SU-DHL-6 (cell line): ENCODE data around the gene CDKN2AIPNL.

Experiments used
- H2AFZ ChIP-seq: fragments of 200-600 bp; sonication (generic); 2 replicates; pipeline ENCODE4 v1.6.1; 2014; ENCODE audit warnings: low read depth, mild to moderate bottlenecking, moderate library complexity, mixed read lengths, antibody characterized with exemption, low read length; ENCODE audit not compliant: severe bottlenecking
- H3F3A ChIP-seq: fragments of 200-600 bp; shearing (Covaris generic); 2 replicates; pipeline ENCODE4 v1.6.0; 2016; ENCODE audit warnings: antibody characterized with exemption, mild to moderate bottlenecking; ENCODE audit not compliant: insufficient read depth
- H3K27ac ChIP-seq: fragments of 200-600 bp; sonication (generic); 2 replicates; pipeline ENCODE4 v1.5.1; 2016; ENCODE audit warnings: low read depth, mild to moderate bottlenecking, low read length, moderate library complexity, mixed read lengths
- H3K27me3 ChIP-seq: fragments of 200-600 bp; sonication (generic), shearing (Covaris generic); 2 replicates; pipeline ENCODE4 v1.6.0; 2014; ENCODE audit warnings: mild to moderate bottlenecking, low read length
- H3K36me3 ChIP-seq: fragments of 200-600 bp; sonication (generic); 2 replicates; pipeline ENCODE4 v1.6.1; 2014; ENCODE audit warnings: mild to moderate bottlenecking, low read length, mixed read lengths
- H3K4me2 ChIP-seq: fragments of 300-600, 200-600 bp; shearing (Covaris generic), sonication (generic); 2 replicates; pipeline ENCODE4 v1.6.0; 2014; ENCODE audit warnings: low read length, low read depth, mild to moderate bottlenecking; ENCODE audit not compliant: poor library complexity, severe bottlenecking
- H3K4me3 ChIP-seq: fragments of 200-600 bp; sonication (generic); 2 replicates; pipeline ENCODE4 v1.5.1; 2014; ENCODE audit warnings: antibody characterized with exemption, low read length, mild to moderate bottlenecking, mixed read lengths; ENCODE audit not compliant: insufficient read depth, poor library complexity, severe bottlenecking
- H3K79me2 ChIP-seq: fragments of 200-600 bp; sonication (generic); 2 replicates; pipeline ENCODE4 v1.6.1; 2014; ENCODE audit warnings: mild to moderate bottlenecking, low read length, moderate library complexity; ENCODE audit not compliant: insufficient read depth
- H3K9ac ChIP-seq: fragments of 200-600 bp; sonication (generic); 2 replicates; pipeline ENCODE4 v1.7.0; 2014; ENCODE audit warnings: mild to moderate bottlenecking, low read length
- H3K9me2 ChIP-seq: fragments of 200-600 bp; sonication (generic); replicated peaks from 2 replicates; pipeline ENCODE4 v1.6.1; 2014; ENCODE audit warnings: low read length; ENCODE audit not compliant: insufficient read depth
- H3K9me3 ChIP-seq: fragments of 200-600 bp; sonication (generic); 2 replicates; pipeline ENCODE4 v1.6.1; 2014; ENCODE audit warnings: low read length, mixed read lengths; ENCODE audit not compliant: insufficient read depth
- H4K20me1 ChIP-seq: fragments of 200-600 bp; sonication (generic); 2 replicates; pipeline ENCODE4 v1.6.1; 2014; ENCODE audit warnings: low read depth, mild to moderate bottlenecking, antibody characterized with exemption, low read length, moderate library complexity, mixed read lengths
- EZH2phosphoT487 ChIP-seq: fragments of 200-600 bp; sonication (generic), shearing (Covaris generic); conservative IDR thresholded peaks from 2 replicates; pipeline ENCODE4 v1.6.1; 2018; ENCODE audit warnings: mild to moderate bottlenecking, antibody characterized with exemption, low read length, moderate library complexity, mixed read lengths
- TF ChIP-seq, protein P1 (sequence below): fragments of 200-600 bp; sonication (generic); IDR thresholded peaks from one replicate; pipeline ENCODE4 v1.5.1; 2017; ENCODE audit warnings: antibody characterized with exemption, mild to moderate bottlenecking, low read length, moderate library complexity; ENCODE audit not compliant: insufficient read depth, poor library complexity, severe bottlenecking

The CDKN2AIPNL gene

DNA sequence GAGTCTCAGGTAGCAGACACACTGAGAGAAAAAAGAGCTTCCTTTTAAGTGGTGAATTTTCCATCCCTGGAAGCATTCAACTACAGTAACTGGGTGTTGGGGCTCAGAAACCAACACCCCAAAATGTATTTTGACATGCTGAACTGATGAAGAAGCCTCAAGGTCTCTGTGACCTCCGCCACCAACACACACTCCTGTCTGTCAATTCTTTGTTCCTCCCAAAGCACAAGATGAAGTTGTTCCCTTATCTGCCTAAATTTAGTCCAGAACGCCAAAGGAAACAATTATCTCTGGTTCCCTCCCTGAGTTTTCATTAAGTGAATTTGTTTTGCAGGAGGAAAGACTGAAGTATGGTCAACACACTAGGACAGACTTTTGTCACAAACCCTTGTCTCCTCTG lies 1.4 kb upstream of the CDKN2AIPNL start:
- no peaks in the 10 kb centered on the region for H4K20me1 ChIP-seq
- TF ChIP-seq, protein P1, sequence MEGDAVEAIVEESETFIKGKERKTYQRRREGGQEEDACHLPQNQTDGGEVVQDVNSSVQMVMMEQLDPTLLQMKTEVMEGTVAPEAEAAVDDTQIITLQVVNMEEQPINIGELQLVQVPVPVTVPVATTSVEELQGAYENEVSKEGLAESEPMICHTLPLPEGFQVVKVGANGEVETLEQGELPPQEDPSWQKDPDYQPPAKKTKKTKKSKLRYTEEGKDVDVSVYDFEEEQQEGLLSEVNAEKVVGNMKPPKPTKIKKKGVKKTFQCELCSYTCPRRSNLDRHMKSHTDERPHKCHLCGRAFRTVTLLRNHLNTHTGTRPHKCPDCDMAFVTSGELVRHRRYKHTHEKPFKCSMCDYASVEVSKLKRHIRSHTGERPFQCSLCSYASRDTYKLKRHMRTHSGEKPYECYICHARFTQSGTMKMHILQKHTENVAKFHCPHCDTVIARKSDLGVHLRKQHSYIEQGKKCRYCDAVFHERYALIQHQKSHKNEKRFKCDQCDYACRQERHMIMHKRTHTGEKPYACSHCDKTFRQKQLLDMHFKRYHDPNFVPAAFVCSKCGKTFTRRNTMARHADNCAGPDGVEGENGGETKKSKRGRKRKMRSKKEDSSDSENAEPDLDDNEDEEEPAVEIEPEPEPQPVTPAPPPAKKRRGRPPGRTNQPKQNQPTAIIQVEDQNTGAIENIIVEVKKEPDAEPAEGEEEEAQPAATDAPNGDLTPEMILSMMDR = no peak
- H3K9ac ChIP-seq = no peak overlapping the region
- no peaks in the 10 kb centered on the region for H3K27me3 ChIP-seq
- no peaks in the 10 kb centered on the region for H3K9me2 ChIP-seq
- H3K9me3 ChIP-seq = no peaks in the 10 kb centered on the region
- no peak overlapping the region for H3K4me3 ChIP-seq
- H3F3A ChIP-seq = 0 out of 2 replicates have a peak, but pooled peaks cover 5% of the 10 kb centered on the region
- no peak overlapping the region for H2AFZ ChIP-seq
- H3K4me2 ChIP-seq = no peak overlapping the region
- H3K36me3 ChIP-seq = no peaks in the 10 kb centered on the region
- H3K79me2 ChIP-seq = peaks cover 26% of the 10 kb centered on the region
- no peak overlapping the region for H3K27ac ChIP-seq

DNA sequence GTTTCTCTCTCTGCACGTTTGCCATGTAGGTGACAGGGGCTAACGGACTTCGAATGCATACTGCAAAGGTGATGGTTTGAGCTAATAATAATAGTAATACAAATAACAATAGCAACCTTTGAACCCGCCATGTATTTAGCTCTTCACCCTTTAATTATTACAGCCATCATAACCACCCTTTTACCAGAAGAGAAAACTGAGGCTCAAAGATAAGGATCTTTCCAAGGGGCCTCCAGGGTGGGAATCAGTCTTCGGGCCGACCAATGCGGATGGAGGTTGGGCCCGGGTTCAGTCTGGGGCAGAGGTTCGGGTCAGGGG lies 494 bp downstream of the CDKN2AIPNL start:
- 0 out of 2 replicates have a peak overlapping the region, but pooled peaks have one; percentile 11 for H3K27ac ChIP-seq
- no peaks in the 10 kb centered on the region for H3K36me3 ChIP-seq
- H4K20me1 ChIP-seq = no peaks in the 10 kb centered on the region
- TF ChIP-seq, protein P1 = no peak
- TF ChIP-seq EZH2phosphoT487 = no peak
- H3K9me2 ChIP-seq = no peaks in the 10 kb centered on the region
- peak overlapping the region; percentile 99 for H3K4me3 ChIP-seq
- H3F3A ChIP-seq = 0 out of 2 replicates have a peak, but pooled peaks cover 5% of the 10 kb centered on the region
- H3K4me2 ChIP-seq = peak overlapping the region; percentile 95
- H3K79me2 ChIP-seq = peaks cover 29% of the 10 kb centered on the region
- H2AFZ ChIP-seq = peak overlapping the region; percentile 80
- H3K9ac ChIP-seq = peak overlapping the region; percentile 95
- H3K9me3 ChIP-seq = no peaks in the 10 kb centered on the region
- no peaks in the 10 kb centered on the region for H3K27me3 ChIP-seq

DNA sequence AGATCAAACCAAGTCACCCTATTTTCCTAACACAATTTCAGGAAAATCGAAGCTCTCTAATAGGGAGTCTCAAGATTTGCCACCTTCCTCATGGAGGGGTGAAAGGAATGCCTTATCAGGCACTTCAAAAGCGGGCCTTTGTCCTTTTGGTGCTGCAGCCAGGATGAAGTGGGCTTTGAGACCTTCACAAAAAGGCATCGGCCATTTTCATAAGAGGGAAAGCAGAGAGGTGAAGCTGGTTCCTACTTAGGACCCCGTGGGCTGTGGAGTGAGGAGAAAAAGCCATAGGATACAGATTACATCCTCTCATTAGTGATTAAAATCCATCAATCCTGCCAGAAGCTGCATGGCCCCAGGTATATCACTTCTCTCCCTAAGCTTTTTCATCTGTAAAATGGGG lies 859 bp downstream of the CDKN2AIPNL start:
- H3K27ac ChIP-seq = 0 out of 2 replicates have a peak overlapping the region, but pooled peaks have one; percentile 11
- peaks cover 32% of the 10 kb centered on the region for H3K79me2 ChIP-seq
- H3K9me2 ChIP-seq = no peaks in the 10 kb centered on the region
- H3K4me2 ChIP-seq = peak overlapping the region; percentile 95
- H3F3A ChIP-seq = 0 out of 2 replicates have a peak, but pooled peaks cover 5% of the 10 kb centered on the region
- no peaks in the 10 kb centered on the region for H4K20me1 ChIP-seq
- H2AFZ ChIP-seq = peak overlapping the region; percentile 80
- H3K36me3 ChIP-seq = no peaks in the 10 kb centered on the region
- no peak for TF ChIP-seq EZH2phosphoT487
- TF ChIP-seq, protein P1 = no peak
- H3K9ac ChIP-seq = peak overlapping the region; percentile 95
- peak overlapping the region; percentile 99 for H3K4me3 ChIP-seq
- H3K9me3 ChIP-seq = no peaks in the 10 kb centered on the region
- H3K27me3 ChIP-seq = no peaks in the 10 kb centered on the region

DNA sequence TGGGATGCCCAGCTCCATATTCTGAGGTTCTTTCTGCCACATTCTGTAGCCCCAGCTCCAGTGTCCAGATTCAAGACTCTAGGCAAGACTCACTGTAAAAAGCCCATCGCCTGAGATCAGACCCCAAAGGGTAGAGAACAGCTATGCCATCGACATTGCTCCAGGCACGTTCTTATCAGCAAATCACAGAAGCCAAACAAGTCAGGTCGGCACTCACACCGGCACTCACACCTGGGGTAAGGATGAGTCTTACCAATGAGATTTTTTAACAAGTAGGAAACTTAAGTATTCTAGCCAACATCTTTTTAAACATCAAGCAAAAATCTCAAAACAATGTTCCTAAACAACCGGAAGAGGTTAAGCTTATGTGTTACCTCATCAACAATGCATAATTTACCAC lies 2.4 kb downstream of the CDKN2AIPNL start:
- Histone ChIP-seq H3K4me2 (no peak overlapping the region), H3F3A (0 out of 2 replicates have a peak, but pooled peaks cover 5% of the 10 kb centered on the region), H3K27me3 (no peaks in the 10 kb centered on the region), H3K4me3 (no peak overlapping the region), H2AFZ (no peak overlapping the region), H3K9me3 (no peaks in the 10 kb centered on the region), H4K20me1 (no peaks in the 10 kb centered on the region), H3K9me2 (no peaks in the 10 kb centered on the region), H3K9ac (no peak overlapping the region), H3K27ac (no peak overlapping the region), H3K79me2 (peaks cover 32% of the 10 kb centered on the region), H3K36me3 (0 out of 2 replicates have a peak, but pooled peaks cover 2% of the 10 kb centered on the region)
- TF ChIP-seq EZH2phosphoT487 = no peak
- TF ChIP-seq, protein P1 = no peak
